Mesendoderm (in vitro differentiated cells): ENCODE measurements around the gene GPRIN1.

Experiments used
- DNase-seq: peaks from one replicate; pipeline ENCODE4 v3.0.0; 2013
- H2AK5ac ChIP-seq: 2 replicates; pipeline ENCODE4 v1.6.1; 2013; ENCODE audit warnings: low read length, inconsistent platforms
- H2BK120ac ChIP-seq: 2 replicates; pipeline ENCODE4 v1.6.1; 2013; ENCODE audit warnings: low read depth, mild to moderate bottlenecking, low read length, moderate library complexity, mixed read lengths
- H2BK15ac ChIP-seq: replicated peaks from 2 replicates; pipeline ENCODE4 v1.6.1; 2013; ENCODE audit warnings: low read depth, mild to moderate bottlenecking, moderate library complexity
- H2BK5ac ChIP-seq: 2 replicates; pipeline ENCODE4 v1.6.1; 2013; ENCODE audit warnings: low read length, inconsistent platforms
- H3K18ac ChIP-seq: 2 replicates; pipeline ENCODE4 v1.6.1; 2013; ENCODE audit warnings: mild to moderate bottlenecking, low read length, mixed read lengths
- H3K23ac ChIP-seq: one replicate; pipeline ENCODE4 v1.6.1; 2013; ENCODE audit warnings: low read length
- H3K27ac ChIP-seq: 2 replicates; pipeline ENCODE4 v1.5.1; 2013; ENCODE audit warnings: low read depth, mild to moderate bottlenecking, inconsistent platforms, low read length, moderate library complexity
- H3K27me3 ChIP-seq: 2 replicates; pipeline ENCODE4 v1.6.1; 2013; ENCODE audit warnings: low read length, control low read depth, mild to moderate bottlenecking, inconsistent platforms; ENCODE audit not compliant: insufficient read depth, poor library complexity
- H3K36me3 ChIP-seq: 2 replicates; pipeline ENCODE4 v1.6.1; 2013; ENCODE audit warnings: low read length, inconsistent platforms; ENCODE audit not compliant: control insufficient read depth, insufficient read depth
- H3K4ac ChIP-seq: one replicate; pipeline ENCODE4 v1.6.1; 2013; ENCODE audit warnings: low read depth, mild to moderate bottlenecking, low read length, moderate library complexity
- H3K4me1 ChIP-seq: 2 replicates; pipeline ENCODE4 v1.6.1; 2013; ENCODE audit warnings: low read depth, low read length, inconsistent platforms; ENCODE audit not compliant: control insufficient read depth
- H3K4me2 ChIP-seq: 2 replicates; pipeline ENCODE4 v1.6.1; 2013; ENCODE audit warnings: low read length
- H3K4me3 ChIP-seq: 2 replicates; pipeline ENCODE4 v1.5.1; 2013; ENCODE audit warnings: mild to moderate bottlenecking, low read length
- H3K56ac ChIP-seq: one replicate; pipeline ENCODE4 v1.6.1; 2013; ENCODE audit warnings: low read length
- H3K79me1 ChIP-seq: 2 replicates; pipeline ENCODE4 v1.6.1; 2013; ENCODE audit warnings: low read length, inconsistent platforms
- H3K79me2 ChIP-seq: 2 replicates; pipeline ENCODE4 v1.6.1; 2013; ENCODE audit warnings: mild to moderate bottlenecking, low read length; ENCODE audit not compliant: control insufficient read depth, insufficient read depth
- H3K9ac ChIP-seq: 2 replicates; pipeline ENCODE4 v1.6.1; 2013; ENCODE audit warnings: low read length, inconsistent platforms
- H4K5ac ChIP-seq: one replicate; pipeline ENCODE4 v1.6.1; 2013; ENCODE audit warnings: low read length
- H4K8ac ChIP-seq: one replicate; pipeline ENCODE4 v1.6.1; 2013; ENCODE audit warnings: low read depth, mild to moderate bottlenecking, control low read depth, low read length, moderate library complexity
- WGBS: extraction: QIAGEN DNeasy Blood & Tissue Kit; methylation state at CpG from one replicate; pipeline ENCODE4 v1.1.7; 2013; ENCODE audit warnings: low lambda C conversion rate, missing lambda C conversion rate; ENCODE audit not compliant: insufficient coverage; ENCODE audit errors: extremely low coverage; 5-methylcytosine and 5-hydroxymethylcytosine counted together

Gene GPRIN1

GRCh38 chr5:176624938-176625337 lies 15.0 kb upstream of the GPRIN1 start:
- no peak overlapping the region for H2AK5ac ChIP-seq
- no peaks in the 10 kb centered on the region for H3K79me2 ChIP-seq
- no peak overlapping the region for H3K27ac ChIP-seq
- no peak overlapping the region for H3K18ac ChIP-seq
- H2BK5ac ChIP-seq: no peak overlapping the region
- no peak overlapping the region for H3K56ac ChIP-seq
- H2BK120ac ChIP-seq: no peak overlapping the region
- no peaks in the 10 kb centered on the region for H3K79me1 ChIP-seq
- peaks cover 4% of the 10 kb centered on the region for H3K27me3 ChIP-seq
- no CpG with 5 or more reads among the region's 9 CpGs for WGBS
- H3K23ac ChIP-seq: no peak overlapping the region
- no peak overlapping the region for H4K5ac ChIP-seq
- no peak for DNase-seq
- no peak overlapping the region for H3K4me3 ChIP-seq
- no peak overlapping the region for H3K4ac ChIP-seq
- no peaks in the 10 kb centered on the region for H3K36me3 ChIP-seq
- H3K4me2 ChIP-seq: no peak overlapping the region
- H3K9ac ChIP-seq: no peak overlapping the region
- H2BK15ac ChIP-seq: no peak overlapping the region
- H4K8ac ChIP-seq: no peak overlapping the region
- no peaks in the 10 kb centered on the region for H3K4me1 ChIP-seq

DNA sequence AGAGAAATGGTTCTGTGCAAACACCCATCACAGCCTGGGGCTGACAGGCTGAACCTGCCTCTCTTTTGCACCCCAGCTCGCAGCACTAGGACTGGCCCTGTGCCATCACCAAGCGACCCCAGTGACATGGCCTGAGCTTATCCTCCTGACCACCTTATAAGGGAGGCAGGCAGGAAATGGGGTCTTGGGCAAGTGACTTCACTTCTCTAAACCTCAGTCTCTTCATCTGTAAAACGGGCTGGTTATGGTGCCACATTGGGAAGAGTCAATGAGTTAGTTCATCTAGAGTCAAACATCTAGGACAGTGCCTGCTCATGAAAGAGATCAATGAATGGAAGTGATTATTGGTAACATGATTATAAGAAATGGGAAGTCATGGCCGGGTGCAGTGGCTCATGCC lies 14.2 kb upstream of the GPRIN1 start:
- H3K4me1 ChIP-seq: peaks cover 2% of the 10 kb centered on the region
- no peaks in the 10 kb centered on the region for H3K36me3 ChIP-seq
- H3K23ac ChIP-seq: no peak overlapping the region
- H3K4me2 ChIP-seq: no peak overlapping the region
- no peak overlapping the region for H3K27ac ChIP-seq
- H4K8ac ChIP-seq: no peak overlapping the region
- H3K27me3 ChIP-seq: peaks cover 7% of the 10 kb centered on the region
- no peaks in the 10 kb centered on the region for H3K79me1 ChIP-seq
- no peak overlapping the region for H3K4me3 ChIP-seq
- DNase-seq: no peak
- H2BK15ac ChIP-seq: no peak overlapping the region
- no peak overlapping the region for H3K18ac ChIP-seq
- no peak overlapping the region for H3K56ac ChIP-seq
- H2BK120ac ChIP-seq: no peak overlapping the region
- no peak overlapping the region for H4K5ac ChIP-seq
- H2BK5ac ChIP-seq: no peak overlapping the region
- no peaks in the 10 kb centered on the region for H3K79me2 ChIP-seq
- H3K4ac ChIP-seq: no peak overlapping the region
- no peak overlapping the region for H3K9ac ChIP-seq
- H2AK5ac ChIP-seq: no peak overlapping the region
- no CpG with 5 or more reads among the region's 4 CpGs for WGBS

- Histone ChIP-seq H3K79me1 (no peaks in the 10 kb centered on the region), H3K56ac (no peak overlapping the region), H3K4ac (no peak overlapping the region), H3K4me3 (no peak overlapping the region), H4K8ac (no peak overlapping the region), H3K27ac (no peak overlapping the region), H3K27me3 (peaks cover 7% of the 10 kb centered on the region), H3K36me3 (no peaks in the 10 kb centered on the region), H2BK120ac (no peak overlapping the region), H3K9ac (no peak overlapping the region), H3K4me2 (no peak overlapping the region), H3K4me1 (peaks cover 2% of the 10 kb centered on the region), H4K5ac (no peak overlapping the region), H2AK5ac (no peak overlapping the region), H2BK15ac (no peak overlapping the region), H3K23ac (no peak overlapping the region), H3K18ac (no peak overlapping the region), H3K79me2 (no peaks in the 10 kb centered on the region), H2BK5ac (no peak overlapping the region)
- no CpG with 5 or more reads among the region's 13 CpGs for WGBS
- no peak for DNase-seq
These were observed 11.7 kb upstream of the GPRIN1 start for GRCh38 chr5:176621661-176622079.

- Histone ChIP-seq H2BK5ac (no peak overlapping the region), H3K9ac (no peak overlapping the region), H3K27me3 (peaks cover 7% of the 10 kb centered on the region), H3K4ac (no peak overlapping the region), H3K4me2 (peak overlapping the region; percentile 38), H2AK5ac (no peak overlapping the region), H3K18ac (no peak overlapping the region), H3K4me3 (no peak overlapping the region), H3K56ac (peak overlapping the region; percentile 56), H2BK120ac (no peak overlapping the region), H3K23ac (no peak overlapping the region), H3K27ac (no peak overlapping the region), H4K5ac (no peak overlapping the region), H3K79me2 (no peaks in the 10 kb centered on the region), H3K36me3 (no peaks in the 10 kb centered on the region), H2BK15ac (no peak overlapping the region), H4K8ac (no peak overlapping the region), H3K4me1 (peaks cover 2% of the 10 kb centered on the region), H3K79me1 (no peaks in the 10 kb centered on the region)
- peak; percentile 56 for DNase-seq
- WGBS: no CpG with 5 or more reads among the region's 32 CpGs
These were observed 10.5 kb upstream of the GPRIN1 start for GRCh38 chr5:176620333-176620981.

- no peak for DNase-seq
- H3K79me2 ChIP-seq: no peaks in the 10 kb centered on the region
- H4K8ac ChIP-seq: no peak overlapping the region
- peaks cover 2% of the 10 kb centered on the region for H3K4me1 ChIP-seq
- no peaks in the 10 kb centered on the region for H3K79me1 ChIP-seq
- no peaks in the 10 kb centered on the region for H3K36me3 ChIP-seq
- H3K56ac ChIP-seq: peak overlapping the region; percentile 37
- H4K5ac ChIP-seq: no peak overlapping the region
- H3K23ac ChIP-seq: no peak overlapping the region
- no peak overlapping the region for H3K4me3 ChIP-seq
- H2BK5ac ChIP-seq: no peak overlapping the region
- H3K27me3 ChIP-seq: peaks cover 7% of the 10 kb centered on the region
- no peak overlapping the region for H3K4ac ChIP-seq
- H3K27ac ChIP-seq: no peak overlapping the region
- no peak overlapping the region for H2BK120ac ChIP-seq
- no peak overlapping the region for H3K9ac ChIP-seq
- H3K4me2 ChIP-seq: peak overlapping the region; percentile 18
- no peak overlapping the region for H2BK15ac ChIP-seq
- no peak overlapping the region for H2AK5ac ChIP-seq
- no peak overlapping the region for H3K18ac ChIP-seq
- WGBS: no CpG with 5 or more reads among the region's 59 CpGs
These were observed 9.8 kb upstream of the GPRIN1 start for GRCh38 chr5:176619569-176620332.
